ENCODE data around the gene LHFPL3.

- TF ChIP-seq CTCF (IDR thresholded peaks at IDR 0.05) = no peak
- no peak for TF ChIP-seq EZH2 (IDR thresholded peaks at IDR 0.05)
Measured at GRCh38 chr7:104408371-104408770, 80.0 kb downstream of the LHFPL3 start.
